ENCODE results near the gene MAP3K20. TPM values are rescaled to one million over a fixed set of nuclear protein-coding genes. Genes with fewer than 3 reads are reported as not detected.

Gene MAP3K20
- total RNA-seq, 1 donor from 2014 or later: 21.3 TPM

DNA sequence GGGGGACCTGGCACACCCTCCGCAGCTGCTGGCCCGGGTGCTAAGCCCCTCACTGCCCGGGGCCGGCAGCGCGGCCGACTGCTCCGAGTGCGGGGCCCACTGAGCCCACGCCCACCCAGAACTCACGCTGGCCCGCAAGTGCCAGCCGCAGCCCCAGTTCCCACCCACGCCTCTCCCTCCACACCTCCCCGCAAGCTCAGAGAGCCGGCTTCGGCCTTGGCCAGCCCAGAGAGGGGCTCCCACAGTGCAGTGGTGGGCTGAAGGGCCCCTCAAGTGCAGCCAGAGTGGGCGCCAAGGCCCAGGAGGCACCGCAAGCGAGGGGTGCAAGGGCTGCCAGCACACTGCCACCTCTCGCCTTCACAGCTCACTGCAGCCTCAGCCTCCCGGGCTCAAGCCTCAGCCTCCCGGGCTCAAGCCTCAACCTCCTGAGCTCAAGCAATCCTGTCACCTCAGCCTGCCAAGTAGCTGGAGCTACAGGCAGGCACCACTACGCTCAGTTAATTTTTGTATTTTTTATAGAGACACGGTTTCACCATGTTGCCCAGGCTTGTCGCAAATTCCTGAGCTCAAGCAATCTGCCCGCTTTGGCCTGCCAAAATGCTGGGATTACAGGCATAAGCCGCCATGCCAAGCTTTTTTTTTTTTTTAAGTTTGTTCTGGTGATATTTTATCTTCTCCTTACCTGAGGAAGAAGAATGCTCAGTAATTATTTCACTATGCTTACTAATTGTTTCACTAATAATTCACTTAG lies 207.3 kb downstream of the MAP3K20 start:
- DNase-seq (ENCODE audit: low spot score in 2 of 2): no peak
- TF ChIP-seq, protein P1, sequence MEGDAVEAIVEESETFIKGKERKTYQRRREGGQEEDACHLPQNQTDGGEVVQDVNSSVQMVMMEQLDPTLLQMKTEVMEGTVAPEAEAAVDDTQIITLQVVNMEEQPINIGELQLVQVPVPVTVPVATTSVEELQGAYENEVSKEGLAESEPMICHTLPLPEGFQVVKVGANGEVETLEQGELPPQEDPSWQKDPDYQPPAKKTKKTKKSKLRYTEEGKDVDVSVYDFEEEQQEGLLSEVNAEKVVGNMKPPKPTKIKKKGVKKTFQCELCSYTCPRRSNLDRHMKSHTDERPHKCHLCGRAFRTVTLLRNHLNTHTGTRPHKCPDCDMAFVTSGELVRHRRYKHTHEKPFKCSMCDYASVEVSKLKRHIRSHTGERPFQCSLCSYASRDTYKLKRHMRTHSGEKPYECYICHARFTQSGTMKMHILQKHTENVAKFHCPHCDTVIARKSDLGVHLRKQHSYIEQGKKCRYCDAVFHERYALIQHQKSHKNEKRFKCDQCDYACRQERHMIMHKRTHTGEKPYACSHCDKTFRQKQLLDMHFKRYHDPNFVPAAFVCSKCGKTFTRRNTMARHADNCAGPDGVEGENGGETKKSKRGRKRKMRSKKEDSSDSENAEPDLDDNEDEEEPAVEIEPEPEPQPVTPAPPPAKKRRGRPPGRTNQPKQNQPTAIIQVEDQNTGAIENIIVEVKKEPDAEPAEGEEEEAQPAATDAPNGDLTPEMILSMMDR (IDR thresholded peaks at IDR 0.05): no peak
- Histone ChIP-seq H3K9me3 (no peaks in the 10 kb centered on the region), H3K4me3 (no peak overlapping the region), H3K27ac (no peak overlapping the region), H3K36me3 (no peaks in the 10 kb centered on the region), H3K27me3 (no peaks in the 10 kb centered on the region), H3K4me1 (no peaks in the 10 kb centered on the region)
- intact Hi-C loops (cut with DNase I): no loop called here

DNA sequence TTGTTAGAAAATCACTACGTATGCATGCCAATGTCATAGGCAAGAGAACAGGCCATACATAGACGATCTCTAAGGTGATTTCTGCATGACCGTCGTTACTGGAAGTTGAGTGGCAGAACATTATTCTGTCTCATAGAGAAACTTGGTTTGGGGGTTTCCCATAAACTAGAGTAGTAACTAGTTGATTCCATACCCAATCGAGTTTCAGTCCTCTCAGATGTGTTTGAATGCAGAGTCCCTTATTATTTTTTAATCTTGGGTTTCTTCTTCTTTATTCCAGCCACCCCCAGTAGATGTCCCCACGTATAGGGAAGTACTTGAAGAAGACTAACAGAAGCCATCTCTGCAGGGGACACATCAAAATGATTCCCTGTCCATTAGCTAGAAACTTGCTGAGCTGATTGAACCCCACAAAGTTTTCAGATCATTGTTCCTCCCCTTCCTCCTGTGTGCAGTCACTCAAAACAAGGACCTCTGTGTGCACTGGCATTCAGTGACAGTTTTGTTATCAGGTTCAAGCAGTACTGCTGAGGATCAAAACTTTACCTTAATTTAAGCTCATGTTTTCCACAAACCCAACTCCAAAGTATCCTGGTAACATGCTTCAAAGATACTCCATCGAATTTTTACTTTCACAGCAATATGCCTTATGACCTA lies 210.6 kb downstream of the MAP3K20 start:
- intact Hi-C loops (cut with DNase I): no loop called here
- H3K27ac ChIP-seq: no peak overlapping the region
- H3K27me3 ChIP-seq: no peaks in the 10 kb centered on the region
- no peaks in the 10 kb centered on the region for H3K4me1 ChIP-seq
- H3K36me3 ChIP-seq: no peaks in the 10 kb centered on the region
- no peaks in the 10 kb centered on the region for H3K9me3 ChIP-seq
- no peak overlapping the region for H3K4me3 ChIP-seq
- TF ChIP-seq, protein P1 (IDR thresholded peaks at IDR 0.05): no peak
- no peak for DNase-seq (ENCODE audit: low spot score in 2 of 2)

DNA sequence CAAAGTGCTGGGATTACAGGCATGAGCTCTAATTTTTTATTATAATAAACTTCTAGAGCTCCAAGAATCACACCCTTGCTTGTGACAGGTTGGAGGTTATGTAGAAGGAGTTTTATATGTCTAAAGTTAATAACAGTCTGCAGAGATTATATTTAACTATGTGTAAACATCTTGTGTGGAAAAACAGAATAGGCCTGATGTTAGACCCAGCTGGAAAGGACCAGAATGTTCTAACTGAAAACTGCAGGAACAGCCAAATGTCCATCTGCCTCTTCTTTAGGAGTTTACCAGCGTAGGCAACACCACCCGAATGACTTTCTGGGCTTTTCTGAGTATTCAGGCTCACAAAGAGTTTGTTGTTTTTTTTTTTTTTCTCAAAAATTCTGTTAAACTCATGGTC lies 211.9 kb downstream of the MAP3K20 start:
- Histone ChIP-seq H3K4me1 (no peaks in the 10 kb centered on the region), H3K27me3 (no peaks in the 10 kb centered on the region), H3K4me3 (no peak overlapping the region), H3K27ac (no peak overlapping the region), H3K36me3 (no peaks in the 10 kb centered on the region), H3K9me3 (no peaks in the 10 kb centered on the region)
- intact Hi-C loops (cut with DNase I): no loop called here
- no peak for DNase-seq (ENCODE audit: low spot score in 2 of 2)
- TF ChIP-seq, protein P1 (IDR thresholded peaks at IDR 0.05): no peak

DNA sequence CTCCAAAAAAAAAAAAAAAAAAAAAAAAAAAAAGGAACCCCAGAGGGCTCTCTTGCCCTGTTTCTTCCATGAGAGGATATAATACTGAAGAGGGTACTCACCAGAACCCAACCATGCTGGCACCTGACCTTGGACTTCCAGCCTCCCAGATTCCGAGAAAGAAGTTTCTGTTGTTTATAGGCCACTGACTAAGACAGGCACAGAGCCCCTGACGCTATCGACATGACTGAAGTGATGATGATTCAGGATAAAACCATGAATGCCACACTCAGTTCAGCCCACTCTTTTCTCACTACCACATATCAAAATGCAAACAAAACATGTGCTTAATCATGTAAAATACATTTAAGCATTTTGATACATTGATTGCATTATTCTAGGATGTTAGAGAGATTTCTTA lies 212.9 kb downstream of the MAP3K20 start:
- DNase-seq (ENCODE audit: low spot score in 2 of 2): no peak
- no peak overlapping the region for H3K4me3 ChIP-seq
- TF ChIP-seq, protein P1 (IDR thresholded peaks at IDR 0.05): no peak
- H3K4me1 ChIP-seq: no peaks in the 10 kb centered on the region
- H3K9me3 ChIP-seq: no peaks in the 10 kb centered on the region
- intact Hi-C loops (cut with DNase I): no loop called here
- no peak overlapping the region for H3K27ac ChIP-seq
- H3K36me3 ChIP-seq: no peaks in the 10 kb centered on the region
- no peaks in the 10 kb centered on the region for H3K27me3 ChIP-seq

DNA sequence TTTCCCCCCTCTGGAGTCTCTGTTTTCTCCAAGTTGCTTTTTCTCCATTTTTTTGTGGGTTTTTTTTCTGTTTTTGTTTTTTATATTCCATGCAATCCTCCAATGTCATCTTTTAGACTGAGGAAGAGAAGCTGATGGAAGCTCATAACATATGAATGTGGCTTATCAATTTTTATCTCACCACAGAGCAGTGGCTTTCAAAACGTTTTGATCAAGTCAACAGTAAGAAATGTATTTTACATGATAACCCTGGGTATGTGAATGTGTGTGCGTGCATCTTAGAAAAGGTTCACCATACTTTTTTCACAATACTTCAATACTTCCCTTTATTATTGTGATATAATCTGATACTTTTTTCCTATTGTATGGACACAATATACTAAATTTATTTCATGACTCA lies 214.4 kb downstream of the MAP3K20 start:
- no peaks in the 10 kb centered on the region for H3K4me1 ChIP-seq
- H3K4me3 ChIP-seq: no peak overlapping the region
- H3K9me3 ChIP-seq: peaks cover 0 to 2% of the 10 kb centered on the region in 2 donors
- TF ChIP-seq, protein P1 (IDR thresholded peaks at IDR 0.05): no peak
- intact Hi-C loops (cut with DNase I): no loop called here
- DNase-seq (ENCODE audit: low spot score in 2 of 2): no peak
- no peaks in the 10 kb centered on the region for H3K27me3 ChIP-seq
- no peaks in the 10 kb centered on the region for H3K36me3 ChIP-seq
- H3K27ac ChIP-seq: no peak overlapping the region

Measured in ascending aorta (tissue), 2 donors.